Astrocyte of the spinal cord (primary cell): ENCODE data around the gene CEBPE.
A peak's percentile ranks its signal among the peaks of the same experiment; 100 is the strongest.

Experiments
- DNase-seq: peaks from one replicate; pipeline ENCODE4 v3.0.0; 2011; ENCODE audit warnings: low read depth, low spot score
- H3K4me3 ChIP-seq: 2 replicates; pipeline ENCODE4 v1.5.1; 2011; ENCODE audit warnings: low read depth, mild to moderate bottlenecking, low read length, moderate library complexity
- in situ Hi-C: cut with HindIII; loops from 2 replicates; pipeline ENCODE4 v1.10.0; 2017; ENCODE audit warnings: low sequenced_read_pairs
- TF ChIP-seq, protein P1 (sequence below): IDR thresholded peaks from 2 replicates; pipeline ENCODE4 v1.5.1; 2012; ENCODE audit warnings: low read depth, mild to moderate bottlenecking, low read length, inconsistent platforms

Gene CEBPE

DNA sequence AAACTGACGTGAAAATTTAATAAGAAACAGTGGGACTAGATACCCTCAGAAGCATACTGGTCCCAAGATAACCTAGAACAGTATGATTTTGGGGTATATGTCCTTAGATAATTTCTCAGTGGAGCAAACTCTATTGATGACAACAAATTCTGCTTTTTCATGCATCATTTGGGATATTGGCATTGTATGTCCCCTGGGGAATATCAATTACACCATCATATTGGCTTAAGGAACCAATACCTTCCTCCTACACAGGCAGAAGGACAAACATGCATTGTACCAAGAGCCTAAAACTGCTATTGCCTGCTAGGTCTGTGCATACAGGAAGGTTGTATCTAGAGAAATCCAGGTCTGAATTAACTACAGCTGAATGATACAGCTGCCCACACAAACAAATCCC is 44.1 kb downstream of the CEBPE start:
- TF ChIP-seq, protein P1, sequence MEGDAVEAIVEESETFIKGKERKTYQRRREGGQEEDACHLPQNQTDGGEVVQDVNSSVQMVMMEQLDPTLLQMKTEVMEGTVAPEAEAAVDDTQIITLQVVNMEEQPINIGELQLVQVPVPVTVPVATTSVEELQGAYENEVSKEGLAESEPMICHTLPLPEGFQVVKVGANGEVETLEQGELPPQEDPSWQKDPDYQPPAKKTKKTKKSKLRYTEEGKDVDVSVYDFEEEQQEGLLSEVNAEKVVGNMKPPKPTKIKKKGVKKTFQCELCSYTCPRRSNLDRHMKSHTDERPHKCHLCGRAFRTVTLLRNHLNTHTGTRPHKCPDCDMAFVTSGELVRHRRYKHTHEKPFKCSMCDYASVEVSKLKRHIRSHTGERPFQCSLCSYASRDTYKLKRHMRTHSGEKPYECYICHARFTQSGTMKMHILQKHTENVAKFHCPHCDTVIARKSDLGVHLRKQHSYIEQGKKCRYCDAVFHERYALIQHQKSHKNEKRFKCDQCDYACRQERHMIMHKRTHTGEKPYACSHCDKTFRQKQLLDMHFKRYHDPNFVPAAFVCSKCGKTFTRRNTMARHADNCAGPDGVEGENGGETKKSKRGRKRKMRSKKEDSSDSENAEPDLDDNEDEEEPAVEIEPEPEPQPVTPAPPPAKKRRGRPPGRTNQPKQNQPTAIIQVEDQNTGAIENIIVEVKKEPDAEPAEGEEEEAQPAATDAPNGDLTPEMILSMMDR, result no peak
- no peak overlapping the region for H3K4me3 ChIP-seq
- no peak for DNase-seq
- in situ Hi-C loops, result no loop called here

DNA sequence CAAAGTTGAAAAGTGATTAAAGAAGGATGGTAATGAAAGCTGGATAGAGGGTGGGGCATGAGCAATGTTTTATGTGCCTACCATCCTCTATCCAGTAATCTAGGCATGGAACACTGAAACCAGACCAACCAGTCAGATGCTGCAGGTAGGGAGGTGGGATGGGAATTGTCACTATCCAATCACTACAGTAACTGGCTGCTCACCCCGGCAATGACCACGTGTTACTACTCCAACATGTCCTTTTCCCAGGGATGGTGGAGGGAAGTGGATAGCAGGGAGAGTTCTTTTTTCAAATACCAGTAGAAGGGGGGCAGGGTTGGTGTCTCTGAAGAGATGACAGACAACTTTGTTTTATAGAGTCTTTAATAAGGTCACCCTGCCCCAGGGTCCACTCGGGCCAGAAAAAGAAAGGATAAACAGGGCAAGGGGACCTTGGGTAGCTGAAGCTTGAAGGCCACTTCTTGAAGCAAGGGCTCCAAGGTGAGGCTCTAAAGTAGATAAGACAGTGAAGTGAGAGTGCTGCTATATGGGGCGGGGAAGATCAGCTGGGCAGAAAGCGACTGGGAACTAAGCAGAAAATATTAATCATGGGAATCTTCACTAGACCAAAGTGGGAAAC is 47.0 kb downstream of the CEBPE start:
- in situ Hi-C loops, result no loop called here
- DNase-seq, result no peak

DNA sequence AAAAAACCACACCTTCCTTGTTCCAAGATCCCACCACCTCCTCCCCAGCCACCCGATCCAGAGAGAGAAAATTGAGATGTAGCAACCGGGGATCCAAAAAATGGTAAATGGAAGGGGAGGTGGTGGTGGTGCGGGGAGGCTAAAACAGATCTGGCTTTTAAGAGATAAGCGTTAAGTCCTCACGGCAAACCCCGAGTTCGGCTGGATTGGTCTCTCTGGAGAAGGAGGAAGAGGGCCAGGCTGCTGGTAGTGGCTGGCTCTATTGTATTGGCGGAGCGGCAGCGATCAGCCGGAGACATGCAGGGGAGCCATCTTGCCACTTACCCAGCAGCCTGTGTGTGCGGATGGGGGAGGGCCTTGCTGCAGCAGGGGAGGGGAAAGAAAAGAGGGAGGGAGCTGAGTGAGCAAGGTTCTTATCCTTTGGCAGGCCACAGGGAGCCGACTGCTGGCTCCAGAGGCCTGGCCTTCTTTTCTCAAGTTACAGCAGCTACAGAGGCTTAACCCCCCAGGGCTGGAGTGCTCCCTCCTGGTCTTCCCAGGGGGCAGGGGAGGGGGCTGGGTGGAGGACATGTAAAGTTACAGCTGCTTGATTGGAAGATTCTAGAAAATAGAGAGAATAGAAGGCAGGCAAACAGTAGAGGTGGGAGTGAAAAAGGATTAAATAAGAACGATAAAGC is 47.7 kb downstream of the CEBPE start:
- peak overlapping the region; percentile 95 for H3K4me3 ChIP-seq
- in situ Hi-C loops, result no loop called here
- DNase-seq, result peak; percentile 95
- TF ChIP-seq, protein P1, result no peak

More for the DNA sequence above, 47.0 kb downstream of the CEBPE start:
- TF ChIP-seq, protein P1, result no peak
- no peak overlapping the region for H3K4me3 ChIP-seq

DNA sequence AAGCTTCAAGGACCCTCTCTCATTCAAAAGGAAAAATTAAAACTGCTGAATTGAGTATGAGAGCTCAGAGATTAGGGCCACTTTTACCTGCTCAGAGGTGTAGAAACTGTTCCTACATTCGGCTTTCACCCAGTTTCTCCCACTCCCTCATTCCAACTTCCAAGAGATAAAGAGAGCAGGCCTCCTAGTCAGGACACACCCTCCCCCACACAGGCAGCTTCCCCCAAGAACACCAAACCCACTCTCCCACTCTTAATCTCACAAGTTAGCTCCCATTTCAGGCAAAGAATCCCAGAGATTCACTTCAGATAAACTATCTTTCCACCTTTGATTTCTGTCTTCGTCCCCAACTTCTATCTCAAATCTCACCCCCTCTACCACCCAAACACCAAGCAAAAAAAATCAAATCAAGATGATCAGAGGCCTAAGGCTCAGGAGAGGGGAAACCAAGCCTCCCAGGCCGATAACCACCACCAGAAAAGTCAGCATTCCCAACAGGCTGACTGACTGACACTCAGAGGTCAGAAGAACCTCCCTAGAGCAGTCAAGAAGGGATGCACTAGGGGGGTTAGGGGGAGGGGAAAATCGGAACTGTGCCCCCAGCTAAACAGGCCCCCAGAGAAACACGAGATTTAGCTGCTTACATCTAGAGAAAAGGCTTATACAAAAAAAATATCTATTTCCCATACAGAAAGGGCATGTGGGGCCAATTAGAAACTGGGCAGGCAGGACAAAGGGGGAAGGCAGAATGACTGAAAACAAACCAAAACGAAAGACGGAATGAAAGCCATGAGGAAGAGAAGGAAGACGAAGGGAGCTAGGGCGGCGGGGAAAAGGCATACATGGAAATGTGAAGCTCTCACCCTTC is 48.6 kb downstream of the CEBPE start:
- DNase-seq, result no peak
- peak overlapping the region; percentile 95 for H3K4me3 ChIP-seq
- in situ Hi-C loops, result no loop called here
- TF ChIP-seq, protein P1, result no peak

DNA sequence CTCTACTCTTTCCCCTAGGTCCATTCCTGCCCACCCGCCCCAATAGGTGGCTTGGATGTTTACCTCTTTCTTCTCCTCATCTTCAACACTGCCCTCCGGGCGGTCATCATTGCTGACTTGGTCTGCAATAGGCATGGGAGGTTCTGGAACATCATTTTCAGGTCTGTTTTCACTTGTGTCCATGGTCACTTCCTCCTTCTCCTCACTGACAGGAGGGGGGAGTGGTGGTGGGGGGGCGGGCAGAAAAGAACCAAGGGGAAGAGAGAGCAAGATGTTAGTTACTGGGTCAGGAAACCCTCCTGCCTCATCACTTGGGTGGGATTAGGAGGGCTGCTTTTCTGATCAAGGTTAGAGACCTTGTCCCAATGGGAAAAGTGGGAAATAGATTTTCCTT is 49.6 kb downstream of the CEBPE start:
- TF ChIP-seq, protein P1, result no peak
- in situ Hi-C loops, result no loop called here
- DNase-seq, result no peak
- H3K4me3 ChIP-seq, result no peak overlapping the region

DNA sequence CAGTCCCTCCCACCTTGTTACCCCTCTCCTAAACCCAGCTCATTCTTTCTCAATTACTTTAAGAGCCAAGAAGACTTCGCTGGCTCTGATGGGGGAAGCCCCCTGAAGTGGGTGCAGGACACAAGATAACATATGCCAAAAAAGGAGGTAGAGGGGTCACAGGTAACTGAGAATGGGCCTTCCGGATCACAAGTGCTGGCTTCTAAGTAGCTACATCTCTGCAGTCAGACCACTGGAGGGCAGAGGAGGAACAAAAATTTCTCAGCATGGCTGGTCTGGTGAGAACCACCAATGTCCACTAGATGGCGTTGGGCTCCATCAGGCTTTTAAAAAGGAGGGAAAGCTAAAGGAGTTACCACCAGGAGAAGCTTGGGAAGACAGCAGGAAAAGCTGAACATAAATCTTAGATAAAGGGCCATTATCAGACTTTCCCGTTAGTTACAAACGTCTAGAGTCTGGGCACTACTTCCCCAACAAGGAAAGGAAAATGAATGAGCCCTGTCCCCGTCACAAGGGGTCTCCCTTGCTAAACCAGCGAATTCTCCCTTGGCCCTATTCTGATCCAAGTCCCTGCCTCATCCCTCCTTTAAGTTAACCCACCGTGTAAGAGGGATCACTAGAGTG is 50.2 kb downstream of the CEBPE start:
- TF ChIP-seq, protein P1, result peak; percentile 99
- H3K4me3 ChIP-seq, result peak overlapping the region; percentile 8
- in situ Hi-C loops, result no loop called here
- peak; percentile 92 for DNase-seq
